Activated naive CD4-positive, alpha-beta T cell treated with anti-CD3 and anti-CD28 coated beads, Interleukin-2, amount 50 U/mL, for 72 hours (primary cell): ENCODE measurements around the gene POU1F1. TPM values are rescaled to one million over a fixed set of nuclear protein-coding genes. Genes with fewer than 3 reads are reported as not detected.

Source experiments
- ATAC-seq, 2 donors: fragments of 150-1000 bp; cut with Tn5 transposase; 2 replicates each; pipeline ENCODE4 v1.10.0; 2021; ENCODE audit warnings: mild to moderate bottlenecking in 2 of 2, moderate library complexity in 2 of 2
- DNase-seq, 2 donors: peaks; one replicate each; pipeline ENCODE4 v3.0.0; 2021 to 2022; ENCODE audit warnings: low spot score in 2 of 2
- H3K27ac Mint-ChIP-seq, 2 donors: one replicate each; pipeline ENCODE4 v1.8.0; 2022; ENCODE audit warnings: mild to moderate bottlenecking in 2 of 2, mixed read lengths in 2 of 2
- H3K36me3 Mint-ChIP-seq, 2 donors: one replicate each; pipeline ENCODE4 v1.8.0; 2022; ENCODE audit warnings: mixed read lengths in 2 of 2
- H3K9me3 Mint-ChIP-seq, 2 donors: one replicate each; pipeline ENCODE4 v1.8.0; 2022; ENCODE audit warnings: mixed read lengths in 2 of 2
- total RNA-seq, 2 donors: library from RNA; stranded (reverse); gene quantifications; one replicate each; pipeline ENCODE4 v1.2.3, GENCODE V29; 2022

POU1F1 gene
- total RNA-seq, 2 donors from 2014 or later = not detected

DNA sequence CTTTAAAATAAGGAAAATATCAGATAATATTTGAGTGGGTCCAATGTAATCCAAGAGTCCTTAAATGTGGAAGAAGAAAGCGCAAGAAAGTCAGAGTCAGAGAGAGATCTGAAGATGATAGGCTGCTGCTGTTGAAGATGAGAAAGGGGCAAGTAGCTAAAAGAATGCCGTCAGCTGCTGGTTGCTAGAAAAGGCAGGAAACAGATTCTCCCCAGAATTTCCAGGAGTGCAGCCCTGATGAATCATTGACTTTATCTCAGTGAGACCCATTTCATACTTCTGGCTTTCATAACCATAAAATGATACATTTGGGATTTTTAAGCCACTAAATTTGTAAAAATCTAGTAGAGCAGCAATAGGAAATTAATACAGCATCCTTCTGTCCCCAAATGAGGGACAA lies 56.8 kb downstream of the POU1F1 start:
- no peak for ATAC-seq
- H3K9me3 Mint-ChIP-seq = peaks cover 4 to 8% of the 10 kb centered on the region in 2 donors

DNA sequence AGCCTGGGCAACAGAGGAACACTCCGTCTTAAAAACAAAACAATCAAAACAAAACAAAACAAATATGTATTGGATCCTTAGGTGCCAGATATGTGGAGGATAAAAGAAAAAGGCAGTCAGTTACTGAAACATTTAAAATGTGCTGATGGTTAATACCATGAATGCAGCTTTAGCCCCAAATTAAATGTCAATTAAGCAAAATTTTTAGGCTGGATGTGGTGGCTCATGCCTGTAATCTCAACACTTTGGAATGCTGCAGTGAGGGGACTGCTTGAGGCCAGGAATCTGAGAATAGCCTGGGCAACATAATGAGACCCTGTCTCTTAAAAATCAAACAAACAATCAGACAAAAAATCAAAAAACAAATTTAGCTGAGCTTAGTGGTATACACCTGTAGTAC lies 57.8 kb downstream of the POU1F1 start:
- ATAC-seq (no peak), DNase-seq (no peak)
- Mint-ChIP-seq H3K9me3 (peaks cover 4 to 8% of the 10 kb centered on the region in 2 donors), H3K27ac (peak overlapping the region in 1 of 2 donors; percentile 40), H3K36me3 (peaks cover 0 to 5% of the 10 kb centered on the region in 2 donors)

More for the DNA sequence above, 56.8 kb downstream of the POU1F1 start:
- Mint-ChIP-seq H3K27ac (no peak overlapping the region), H3K36me3 (peaks cover 0 to 5% of the 10 kb centered on the region in 2 donors)
- no peak for DNase-seq

Other genes with a start within 250 kb of the POU1F1 start
- gene CHMP2B, start 49.3 kb downstream of the POU1F1 start, total RNA-seq = 10 to 100 TPM; 21.4 to 27.3 TPM